ENCODE results near the gene SLC22A15. TPM values are rescaled to one million over a fixed set of nuclear protein-coding genes. Genes with fewer than 3 reads are reported as not detected.

SLC22A15 gene
- polyA plus RNA-seq, 1 donor (not counting 4 experiments of a cell fraction or from before 2014, with no cell fraction given), result 14.9 TPM

GRCh38 chr1:115952547-115952946, 23.8 kb upstream of the SLC22A15 start:
- Histone ChIP-seq H3K4me3 (ENCODE audit: control insufficient read depth in 2 of 3, extremely low read depth in 1 of 3, insufficient read depth in 2 of 3, low read depth in 1 of 3, low read length in 3 of 3) (no peak overlapping the region), H3K4me2 (ENCODE audit: control insufficient read depth, extremely low read depth, insufficient read depth, low read depth, low read length) (no peak overlapping the region), H3K79me2 (ENCODE audit: control insufficient read depth, insufficient read depth, low read length) (no peaks in the 10 kb centered on the region), H3K27ac (ENCODE audit: control insufficient read depth, insufficient read depth, low read length) (no peak overlapping the region), H3K9me3 (ENCODE audit: control insufficient read depth, low read depth, low read length) (no peaks in the 10 kb centered on the region), H3K9ac (ENCODE audit: control insufficient read depth, extremely low read depth, insufficient read depth, low read length) (no peak overlapping the region), H4K20me1 (ENCODE audit: control insufficient read depth, extremely low read depth, insufficient read depth, low read length) (no peaks in the 10 kb centered on the region), H2AFZ (ENCODE audit: control insufficient read depth, low read length) (no peak overlapping the region), H3K4me1 (ENCODE audit: control insufficient read depth, extremely low read depth, insufficient read depth, low read length) (peaks cover 5% of the 10 kb centered on the region), H3K9me1 (ENCODE audit: control insufficient read depth, extremely low read depth, insufficient read depth, low read length) (no peaks in the 10 kb centered on the region), H3K27me3 (ENCODE audit: control insufficient read depth, extremely low read depth, insufficient read depth, low read length) (no peaks in the 10 kb centered on the region), H3K36me3 (ENCODE audit: control insufficient read depth in 2 of 2, extremely low read depth in 1 of 2, insufficient read depth in 2 of 2, low read length in 2 of 2) (no peaks in the 10 kb centered on the region)
- no peak for DNase-seq (ENCODE audit: low read depth, low spot score)
- no peak for TF ChIP-seq EZH2 (IDR thresholded peaks at IDR 0.05; ENCODE audit: low read length)
- dilution Hi-C loops (cut with MboI; ENCODE audit: extremely low pct_ligation_motif_present, low sequenced_read_pairs), result no loop called here
- no peak for FAIRE-seq

GRCh38 chr1:115953180-115953579, 23.1 kb upstream of the SLC22A15 start:
- H3K4me3 ChIP-seq (ENCODE audit: control insufficient read depth in 2 of 3, extremely low read depth in 1 of 3, insufficient read depth in 2 of 3, low read depth in 1 of 3, low read length in 3 of 3), result no peak overlapping the region
- H3K4me2 ChIP-seq (ENCODE audit: control insufficient read depth, extremely low read depth, insufficient read depth, low read depth, low read length), result no peak overlapping the region
- H4K20me1 ChIP-seq (ENCODE audit: control insufficient read depth, extremely low read depth, insufficient read depth, low read length), result no peaks in the 10 kb centered on the region
- peaks cover 5% of the 10 kb centered on the region for H3K4me1 ChIP-seq (ENCODE audit: control insufficient read depth, extremely low read depth, insufficient read depth, low read length)
- TF ChIP-seq EZH2 (IDR thresholded peaks at IDR 0.05; ENCODE audit: low read length), result no peak
- no peak for TF ChIP-seq CTCF (optimal IDR thresholded peaks at IDR 0.05 in 1 of 3, IDR thresholded peaks at IDR 0.05 in 1 of 3, conservative IDR thresholded peaks at IDR 0.05 in 1 of 3; ENCODE audit: extremely low read depth in 1 of 3, insufficient read depth in 2 of 3, low read length in 3 of 3)
- no peak overlapping the region for H3K27ac ChIP-seq (ENCODE audit: control insufficient read depth, insufficient read depth, low read length)
- H3K79me2 ChIP-seq (ENCODE audit: control insufficient read depth, insufficient read depth, low read length), result no peaks in the 10 kb centered on the region
- dilution Hi-C loops (cut with MboI; ENCODE audit: extremely low pct_ligation_motif_present, low sequenced_read_pairs), result no loop called here
- no peak overlapping the region for H2AFZ ChIP-seq (ENCODE audit: control insufficient read depth, low read length)
- DNase-seq (ENCODE audit: low read depth, low spot score), result no peak
- FAIRE-seq, result no peak
- no peaks in the 10 kb centered on the region for H3K27me3 ChIP-seq (ENCODE audit: control insufficient read depth, extremely low read depth, insufficient read depth, low read length)
- no peak overlapping the region for H3K9ac ChIP-seq (ENCODE audit: control insufficient read depth, extremely low read depth, insufficient read depth, low read length)
- no peaks in the 10 kb centered on the region for H3K9me1 ChIP-seq (ENCODE audit: control insufficient read depth, extremely low read depth, insufficient read depth, low read length)
- H3K9me3 ChIP-seq (ENCODE audit: control insufficient read depth, low read depth, low read length), result no peaks in the 10 kb centered on the region
- H3K36me3 ChIP-seq (ENCODE audit: control insufficient read depth in 2 of 2, extremely low read depth in 1 of 2, insufficient read depth in 2 of 2, low read length in 2 of 2), result no peaks in the 10 kb centered on the region

GRCh38 chr1:115954684-115955083, 21.6 kb upstream of the SLC22A15 start:
- H3K4me2 ChIP-seq (ENCODE audit: control insufficient read depth, extremely low read depth, insufficient read depth, low read depth, low read length), result no peak overlapping the region
- no peaks in the 10 kb centered on the region for H4K20me1 ChIP-seq (ENCODE audit: control insufficient read depth, extremely low read depth, insufficient read depth, low read length)
- H3K4me3 ChIP-seq (ENCODE audit: control insufficient read depth in 2 of 3, extremely low read depth in 1 of 3, insufficient read depth in 2 of 3, low read depth in 1 of 3, low read length in 3 of 3), result no peak overlapping the region
- H3K27me3 ChIP-seq (ENCODE audit: control insufficient read depth, extremely low read depth, insufficient read depth, low read length), result no peaks in the 10 kb centered on the region
- no peaks in the 10 kb centered on the region for H3K9me1 ChIP-seq (ENCODE audit: control insufficient read depth, extremely low read depth, insufficient read depth, low read length)
- no peaks in the 10 kb centered on the region for H3K4me1 ChIP-seq (ENCODE audit: control insufficient read depth, extremely low read depth, insufficient read depth, low read length)
- DNase-seq (ENCODE audit: low read depth, low spot score), result no peak
- H3K9me3 ChIP-seq (ENCODE audit: control insufficient read depth, low read depth, low read length), result no peaks in the 10 kb centered on the region
- no peak overlapping the region for H3K27ac ChIP-seq (ENCODE audit: control insufficient read depth, insufficient read depth, low read length)
- no peaks in the 10 kb centered on the region for H3K36me3 ChIP-seq (ENCODE audit: control insufficient read depth in 2 of 2, extremely low read depth in 1 of 2, insufficient read depth in 2 of 2, low read length in 2 of 2)
- H3K9ac ChIP-seq (ENCODE audit: control insufficient read depth, extremely low read depth, insufficient read depth, low read length), result no peak overlapping the region
- FAIRE-seq, result no peak
- no peaks in the 10 kb centered on the region for H3K79me2 ChIP-seq (ENCODE audit: control insufficient read depth, insufficient read depth, low read length)
- TF ChIP-seq CTCF (optimal IDR thresholded peaks at IDR 0.05 in 1 of 3, IDR thresholded peaks at IDR 0.05 in 1 of 3, conservative IDR thresholded peaks at IDR 0.05 in 1 of 3; ENCODE audit: extremely low read depth in 1 of 3, insufficient read depth in 2 of 3, low read length in 3 of 3) (no peak), EZH2 (IDR thresholded peaks at IDR 0.05; ENCODE audit: low read length) (no peak)
- no peak overlapping the region for H2AFZ ChIP-seq (ENCODE audit: control insufficient read depth, low read length)
- dilution Hi-C loops (cut with MboI; ENCODE audit: extremely low pct_ligation_motif_present, low sequenced_read_pairs), result no loop called here

All from keratinocyte (primary cell).